ENCODE measurements around the gene ST6GALNAC2.

The ST6GALNAC2 gene

GRCh38 chr17:76539631-76540271 is 45.9 kb downstream of the ST6GALNAC2 start, which contains the start of gene PRCD:
Gene PRCD (plus strand): TSS chr17:76540044. CDS start chr17:76540142, 98 bp downstream.
- no peak within 1 kb of the TSS for H3K27ac ChIP-seq (ENCODE audit: low read depth, low read length)
- peaks cover 36% of the 10 kb centered on the region for H3K27me3 ChIP-seq (ENCODE audit: control insufficient read depth, low read length)
- no peaks in the 10 kb centered on the region for H3K9me2 ChIP-seq (replicated peaks; ENCODE audit: control insufficient read depth, low read length)
- no peak within 1 kb of the TSS for H3K4me3 ChIP-seq (ENCODE audit: low read length)
- H4K20me1 ChIP-seq (ENCODE audit: control insufficient read depth, insufficient read depth, low read depth, low read length): no peaks in the 10 kb centered on the region
- H3K36me3 ChIP-seq (ENCODE audit: control insufficient read depth, low read length): no peaks in the 10 kb centered on the region
- no peaks in the 10 kb centered on the region for H3F3A ChIP-seq (ENCODE audit: control insufficient read depth, insufficient read depth)
- H3K4me2 ChIP-seq (ENCODE audit: low read length): peak within 1 kb of the TSS; percentile 48
- no peaks in the 10 kb centered on the region for H3K79me2 ChIP-seq (ENCODE audit: control insufficient read depth, low read length)
- TF ChIP-seq CTCF (IDR thresholded peaks at IDR 0.05; ENCODE audit: low read depth, low read length, poor library complexity, severe bottlenecking) (no peak), EZH2phosphoT487 (IDR thresholded peaks at IDR 0.05; ENCODE audit: borderline replicate concordance, low read length) (no peak)
- no peaks in the 10 kb centered on the region for H3K9me3 ChIP-seq (ENCODE audit: control insufficient read depth, insufficient read depth, low read length)
- peaks cover 10% of the 10 kb centered on the region for H3K4me1 ChIP-seq (ENCODE audit: control insufficient read depth, low read length)

- Histone ChIP-seq H3K4me1 (ENCODE audit: control insufficient read depth, low read length) (peaks cover 10% of the 10 kb centered on the region), H3K79me2 (ENCODE audit: control insufficient read depth, low read length) (no peaks in the 10 kb centered on the region), H3K36me3 (ENCODE audit: control insufficient read depth, low read length) (no peaks in the 10 kb centered on the region), H3F3A (ENCODE audit: control insufficient read depth, insufficient read depth) (no peaks in the 10 kb centered on the region), H4K20me1 (ENCODE audit: control insufficient read depth, insufficient read depth, low read depth, low read length) (no peaks in the 10 kb centered on the region), H3K27ac (ENCODE audit: low read depth, low read length) (no peak overlapping the region), H3K4me3 (ENCODE audit: low read length) (no peak overlapping the region), H3K9me3 (ENCODE audit: control insufficient read depth, insufficient read depth, low read length) (no peaks in the 10 kb centered on the region), H3K4me2 (ENCODE audit: low read length) (no peak overlapping the region), H3K9me2 (replicated peaks; ENCODE audit: control insufficient read depth, low read length) (no peaks in the 10 kb centered on the region), H3K27me3 (ENCODE audit: control insufficient read depth, low read length) (peaks cover 32% of the 10 kb centered on the region)
- TF ChIP-seq EZH2phosphoT487 (IDR thresholded peaks at IDR 0.05; ENCODE audit: borderline replicate concordance, low read length) (no peak), CTCF (IDR thresholded peaks at IDR 0.05; ENCODE audit: low read depth, low read length, poor library complexity, severe bottlenecking) (no peak)
These were observed 46.6 kb downstream of the ST6GALNAC2 start for GRCh38 chr17:76538941-76539570.

- Histone ChIP-seq H3K4me3 (ENCODE audit: low read length) (no peak overlapping the region), H3K9me2 (replicated peaks; ENCODE audit: control insufficient read depth, low read length) (no peaks in the 10 kb centered on the region), H3K4me1 (ENCODE audit: control insufficient read depth, low read length) (peaks cover 10% of the 10 kb centered on the region), H3F3A (ENCODE audit: control insufficient read depth, insufficient read depth) (no peaks in the 10 kb centered on the region), H3K79me2 (ENCODE audit: control insufficient read depth, low read length) (no peaks in the 10 kb centered on the region), H3K27ac (ENCODE audit: low read depth, low read length) (no peak overlapping the region), H3K36me3 (ENCODE audit: control insufficient read depth, low read length) (no peaks in the 10 kb centered on the region), H3K9me3 (ENCODE audit: control insufficient read depth, insufficient read depth, low read length) (no peaks in the 10 kb centered on the region), H4K20me1 (ENCODE audit: control insufficient read depth, insufficient read depth, low read depth, low read length) (no peaks in the 10 kb centered on the region), H3K4me2 (ENCODE audit: low read length) (no peak overlapping the region), H3K27me3 (ENCODE audit: control insufficient read depth, low read length) (peaks cover 25% of the 10 kb centered on the region)
- no peak for TF ChIP-seq CTCF (IDR thresholded peaks at IDR 0.05; ENCODE audit: low read depth, low read length, poor library complexity, severe bottlenecking)
- TF ChIP-seq EZH2phosphoT487 (IDR thresholded peaks at IDR 0.05; ENCODE audit: borderline replicate concordance, low read length): no peak
These were observed 47.3 kb downstream of the ST6GALNAC2 start for GRCh38 chr17:76538281-76538931.
